ENCODE data around the gene ATP5F1D.

The ATP5F1D gene

GRCh38 chr19:1259876-1260748 lies 18.6 kb downstream of the ATP5F1D start:
- DNase-seq, result no peak

- DNase-seq, result peak; percentile 77
Observed at GRCh38 chr19:1260749-1261537, 19.4 kb downstream of the ATP5F1D start.

- DNase-seq, result no peak
Observed at GRCh38 chr19:1261538-1261797, 19.9 kb downstream of the ATP5F1D start.

- DNase-seq, result no peak
Observed at GRCh38 chr19:1261798-1262622, 20.5 kb downstream of the ATP5F1D start.

DNA sequence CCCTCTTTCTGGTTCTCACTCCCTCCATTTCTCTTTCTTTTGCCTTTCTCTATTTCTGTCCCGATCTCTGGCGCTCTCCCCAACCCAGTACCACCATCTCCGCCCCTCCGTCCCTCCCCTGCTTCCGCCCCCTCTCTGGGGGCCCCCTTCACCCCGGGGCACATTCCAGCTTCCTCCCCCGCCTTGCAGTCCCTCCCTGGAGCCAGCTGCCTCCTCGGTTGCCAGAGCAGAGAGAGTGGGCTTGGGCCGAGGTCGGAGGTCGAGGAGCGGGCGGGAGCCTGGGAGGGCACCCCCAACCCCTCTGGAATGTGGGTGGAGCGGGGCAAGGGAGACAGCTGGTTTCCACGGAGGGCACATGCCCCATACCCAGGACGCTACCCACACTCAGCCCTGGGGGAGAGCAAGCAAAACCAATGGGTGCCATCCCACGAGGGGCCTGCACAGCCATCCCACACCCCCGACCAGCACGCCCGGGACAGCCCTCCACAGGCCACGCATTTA lies 21.1 kb downstream of the ATP5F1D start:
- no peak for DNase-seq

GRCh38 chr19:1263188-1263587 lies 21.6 kb downstream of the ATP5F1D start:
- no peak for DNase-seq

DNA sequence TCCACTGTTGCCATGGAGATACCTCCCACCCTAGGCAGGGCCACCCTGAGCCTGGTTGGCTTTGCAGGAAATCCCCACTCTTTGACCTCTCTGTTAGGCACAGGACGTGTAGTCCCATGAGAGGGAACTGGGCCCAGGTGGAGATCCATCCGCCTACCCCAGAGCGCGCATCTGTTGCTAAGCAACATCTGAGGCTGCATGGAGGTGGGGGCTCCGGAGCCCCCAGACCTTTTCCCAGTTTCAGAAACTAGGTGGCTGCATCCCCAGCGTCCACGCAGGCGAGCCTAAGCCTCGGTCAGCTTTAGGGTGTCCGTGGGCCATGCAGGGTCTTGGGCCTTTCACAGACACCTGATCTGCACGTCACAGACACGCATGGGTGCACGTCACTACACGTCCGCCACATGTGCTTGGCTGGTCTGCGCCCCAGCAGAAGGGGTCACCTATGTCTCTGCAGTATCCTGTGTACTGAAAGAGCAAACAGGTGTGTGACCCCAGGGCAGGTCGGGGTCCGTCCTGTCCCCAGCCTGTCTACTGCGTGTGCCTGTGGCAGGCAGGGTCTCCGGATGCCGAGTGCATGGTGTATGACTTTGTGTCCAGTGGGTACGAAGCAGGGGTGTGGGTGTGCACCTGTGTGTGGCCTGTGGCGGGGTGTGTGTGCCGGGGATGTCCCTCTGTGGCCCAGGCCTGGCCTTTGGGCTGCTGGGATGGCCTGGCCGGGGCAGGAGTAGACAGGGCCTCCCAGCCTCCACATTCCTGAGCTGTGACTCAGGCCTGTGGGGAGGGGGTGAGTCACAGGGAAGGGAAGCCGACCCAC lies 23.5 kb downstream of the ATP5F1D start:
- DNase-seq, result no peak

GRCh38 chr19:1265615-1266128 lies 24.1 kb downstream of the ATP5F1D start:
- no peak for DNase-seq

GRCh38 chr19:1266129-1266915 lies 24.8 kb downstream of the ATP5F1D start:
- no peak for DNase-seq

DNA sequence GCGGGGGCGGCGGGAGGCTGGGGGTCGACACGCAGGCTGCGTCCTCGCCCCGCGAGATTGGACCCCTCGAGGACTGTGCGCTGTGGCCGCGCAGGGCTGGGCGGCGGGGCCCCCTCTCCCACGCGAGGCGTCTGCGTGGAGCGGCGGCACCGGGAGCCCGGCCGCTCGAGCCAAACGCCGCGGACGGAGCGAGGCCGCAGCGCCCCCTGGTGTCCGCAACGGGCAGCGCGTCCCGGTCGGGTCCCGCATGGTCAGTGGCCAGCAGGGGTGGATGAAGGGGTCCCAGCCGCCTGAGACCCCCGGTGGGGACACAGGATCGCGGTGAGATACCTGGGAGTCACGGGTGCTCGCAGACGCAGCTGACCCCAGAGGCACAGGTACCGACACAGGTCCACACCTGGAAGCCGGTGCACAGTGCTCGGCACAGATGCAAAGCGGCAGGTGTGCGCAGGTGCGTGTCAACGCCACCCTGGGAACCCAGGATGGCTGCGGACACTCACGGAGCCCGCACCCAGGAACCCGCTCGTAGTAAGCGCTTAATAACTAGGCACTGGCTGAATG lies 25.4 kb downstream of the ATP5F1D start:
- DNase-seq, result no peak

DNA sequence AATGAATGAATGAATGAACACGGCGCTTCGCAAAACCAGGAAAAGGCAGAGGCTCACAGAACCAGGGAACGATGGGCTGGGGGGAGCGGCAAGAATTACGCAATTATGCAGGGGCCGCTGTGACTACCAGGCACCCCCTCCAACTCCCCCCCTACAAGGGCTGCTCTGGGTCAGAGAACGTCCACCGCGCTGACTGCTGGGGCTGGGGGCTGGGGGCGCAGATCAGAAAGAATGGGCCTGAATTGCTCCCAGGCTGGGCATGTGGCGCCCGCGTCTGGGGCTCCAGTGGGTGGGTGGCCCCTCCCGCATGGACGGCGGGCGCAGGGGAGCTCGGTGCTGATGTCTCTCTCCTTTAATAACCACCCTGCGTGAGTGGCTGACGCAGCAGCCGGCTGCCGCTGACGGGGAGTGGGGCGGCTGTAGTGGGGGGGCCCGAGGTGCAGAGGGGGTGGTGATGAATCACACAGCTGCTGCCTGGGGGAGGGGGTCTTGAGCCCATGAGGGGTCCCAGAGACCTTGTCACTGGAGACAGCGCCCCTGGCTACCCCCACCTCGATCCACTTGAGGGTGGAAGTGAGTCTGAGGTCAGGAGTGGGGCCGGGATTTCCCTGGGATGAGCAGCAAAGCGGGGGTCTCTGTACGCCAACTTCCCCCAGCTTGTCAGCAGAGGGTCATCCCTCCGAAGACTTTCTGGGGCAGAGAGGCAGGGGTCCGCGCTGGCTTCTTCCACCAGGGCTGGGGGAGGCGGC lies 26.1 kb downstream of the ATP5F1D start:
- no peak for DNase-seq

- DNase-seq, result no peak
Observed at GRCh38 chr19:1268226-1269064, 26.9 kb downstream of the ATP5F1D start.

DNA sequence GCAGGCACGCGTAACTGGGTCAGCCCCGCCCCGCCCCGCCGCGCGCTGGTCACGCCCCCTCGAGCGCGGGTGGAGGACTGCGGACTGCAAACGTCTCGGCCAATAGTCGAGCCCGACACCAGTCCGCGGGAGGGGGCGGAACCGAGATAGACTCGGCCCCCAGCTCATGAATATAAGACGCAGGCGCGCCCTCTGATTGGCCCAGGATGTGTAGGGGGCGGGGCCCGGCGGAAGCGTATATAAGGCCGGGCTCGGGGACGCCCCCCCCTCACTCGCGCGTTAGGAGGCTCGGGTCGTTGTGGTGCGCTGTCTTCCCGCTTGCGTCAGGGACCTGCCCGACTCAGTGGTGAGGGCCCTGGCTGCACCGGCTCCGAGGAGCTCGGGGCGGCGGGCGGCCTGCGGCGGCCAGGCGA lies 27.5 kb downstream of the ATP5F1D start, which contains the start of gene CIRBP:
Gene CIRBP, plus strand, starts transcription at position 268 of the 413 bp plus-strand sequence. CDS start 1,602 bp downstream, outside the sequence.
- peak; percentile 85 for DNase-seq

DNA sequence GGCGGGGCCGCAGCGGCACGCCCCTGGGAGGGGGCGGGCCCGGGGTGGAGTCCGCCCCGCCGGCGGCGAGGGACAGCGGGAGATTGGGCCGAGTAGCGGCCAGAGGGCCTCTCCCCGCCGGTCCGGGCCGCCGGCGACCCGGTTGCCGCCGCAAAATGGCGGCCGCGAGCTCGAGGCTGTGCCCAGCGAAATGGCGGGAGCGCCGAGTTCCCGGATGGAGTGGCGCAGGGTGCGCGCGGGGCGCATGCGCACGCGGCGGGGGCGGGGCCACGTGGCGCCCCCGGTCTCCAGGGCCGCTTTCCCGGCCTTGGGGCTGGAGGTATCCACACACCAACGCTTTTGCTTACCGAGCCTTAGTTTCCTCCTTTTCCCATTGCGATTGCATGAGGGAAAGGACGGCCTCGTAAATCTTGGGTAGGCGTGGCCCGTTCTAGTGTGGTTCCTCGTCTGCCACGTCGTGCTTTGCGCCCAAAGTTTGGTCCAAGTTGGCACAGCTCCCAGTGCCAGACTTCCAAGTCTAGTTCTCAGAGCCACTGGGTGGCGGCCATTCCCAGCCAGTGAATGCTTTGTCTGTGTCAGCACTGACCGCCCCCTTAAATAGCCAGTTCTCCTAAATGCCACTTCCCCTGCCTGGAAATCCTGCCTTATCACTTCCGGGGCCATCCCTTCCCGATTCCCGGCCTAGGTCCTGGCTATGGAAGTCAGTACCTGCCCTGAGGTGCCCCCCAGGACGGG lies 28.1 kb downstream of the ATP5F1D start:
- no peak for DNase-seq

DNA sequence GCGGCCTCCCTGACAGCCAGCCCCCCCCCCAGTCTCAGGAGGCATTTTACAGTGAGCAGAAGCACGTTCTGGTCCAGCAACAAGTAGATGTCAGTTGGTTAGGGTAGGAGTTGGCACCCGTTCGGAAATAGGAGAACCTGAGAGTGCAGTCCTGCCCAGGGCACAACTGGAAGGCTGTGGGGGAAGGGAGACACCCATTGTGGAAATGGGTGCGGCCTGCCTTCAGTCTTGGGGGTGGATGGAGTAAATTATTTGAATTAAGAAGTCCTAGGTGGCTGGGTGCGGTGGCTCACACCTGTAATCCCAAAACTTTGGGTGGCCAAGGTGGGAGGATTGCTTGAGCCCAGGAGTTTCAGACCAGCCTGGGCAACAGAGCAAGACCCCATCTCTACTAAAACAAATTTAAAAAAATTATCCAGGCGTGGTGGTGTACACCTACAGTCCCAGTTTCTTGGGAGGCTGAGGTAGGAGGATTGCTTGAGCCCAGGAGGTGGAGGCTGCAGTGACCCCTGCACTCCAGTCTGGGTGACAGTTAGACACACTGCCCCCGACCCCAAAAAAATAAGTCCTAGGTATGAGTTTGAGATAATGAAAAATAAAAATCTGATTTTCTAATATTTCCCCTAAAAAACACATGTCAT lies 28.8 kb downstream of the ATP5F1D start:
- DNase-seq, result no peak

DNA sequence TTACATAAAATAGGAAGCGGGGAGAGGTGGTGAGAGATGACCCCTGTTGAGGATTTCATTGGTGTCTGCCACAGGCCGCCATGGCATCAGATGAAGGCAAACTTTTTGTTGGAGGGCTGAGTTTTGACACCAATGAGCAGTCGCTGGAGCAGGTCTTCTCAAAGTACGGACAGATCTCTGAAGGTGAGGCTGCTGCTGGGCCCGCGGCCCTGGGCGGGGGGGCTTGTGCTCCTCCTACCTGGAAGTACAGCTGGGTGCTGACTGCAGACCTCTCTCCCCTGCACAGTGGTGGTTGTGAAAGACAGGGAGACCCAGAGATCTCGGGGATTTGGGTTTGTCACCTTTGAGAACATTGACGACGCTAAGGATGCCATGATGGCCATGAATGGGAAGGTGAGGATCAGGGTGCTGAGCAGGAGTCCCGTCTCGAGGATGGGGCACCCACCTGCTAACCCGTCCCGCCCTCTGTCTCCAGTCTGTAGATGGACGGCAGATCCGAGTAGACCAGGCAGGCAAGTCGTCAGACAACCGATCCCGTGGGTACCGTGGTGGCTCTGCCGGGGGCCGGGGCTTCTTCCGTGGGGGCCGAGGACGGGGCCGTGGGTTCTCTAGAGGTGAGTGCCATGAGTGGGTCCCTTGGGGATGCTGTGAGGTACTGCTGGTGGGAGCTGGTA lies 29.4 kb downstream of the ATP5F1D start:
- no peak for DNase-seq

All from NCI-H187 treated with DMSO at 0.1 percent for 48 hours (cell line).